ENCODE measurements around the gene KIAA0319L.

Gene KIAA0319L

GRCh38 chr1:35433714-35434113 lies 123.5 kb downstream of the KIAA0319L start:
- no peak for DNase-seq (ENCODE audit: low read depth)
- no peak overlapping the region for H3K4me3 ChIP-seq (ENCODE audit: low read length)
- TF ChIP-seq CTCF (conservative IDR thresholded peaks at IDR 0.05; ENCODE audit: low read length), result no peak

DNA sequence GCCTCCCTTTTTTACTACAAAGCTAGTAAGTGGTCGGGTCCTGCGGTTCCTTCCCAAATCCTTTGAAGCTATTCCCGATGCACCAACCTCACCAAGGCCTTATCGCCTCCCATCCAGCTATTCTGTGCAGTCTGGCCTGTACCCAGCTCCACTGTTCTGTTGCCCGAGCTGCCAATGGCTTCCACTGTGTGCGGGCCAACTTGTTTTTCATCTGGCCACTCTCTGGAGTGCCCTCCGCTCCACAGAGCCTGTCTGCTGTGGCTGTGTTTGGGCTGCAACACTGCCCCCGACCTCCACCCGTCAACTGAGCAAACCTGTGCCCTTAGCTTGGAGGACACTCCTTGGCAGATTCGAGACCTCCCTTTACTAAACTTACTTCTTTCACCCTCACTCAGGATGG lies 125.0 kb downstream of the KIAA0319L start:
- no peak for TF ChIP-seq CTCF (conservative IDR thresholded peaks at IDR 0.05; ENCODE audit: low read length)
- H3K4me3 ChIP-seq (ENCODE audit: low read length), result no peak overlapping the region
- DNase-seq (ENCODE audit: low read depth), result no peak

DNA sequence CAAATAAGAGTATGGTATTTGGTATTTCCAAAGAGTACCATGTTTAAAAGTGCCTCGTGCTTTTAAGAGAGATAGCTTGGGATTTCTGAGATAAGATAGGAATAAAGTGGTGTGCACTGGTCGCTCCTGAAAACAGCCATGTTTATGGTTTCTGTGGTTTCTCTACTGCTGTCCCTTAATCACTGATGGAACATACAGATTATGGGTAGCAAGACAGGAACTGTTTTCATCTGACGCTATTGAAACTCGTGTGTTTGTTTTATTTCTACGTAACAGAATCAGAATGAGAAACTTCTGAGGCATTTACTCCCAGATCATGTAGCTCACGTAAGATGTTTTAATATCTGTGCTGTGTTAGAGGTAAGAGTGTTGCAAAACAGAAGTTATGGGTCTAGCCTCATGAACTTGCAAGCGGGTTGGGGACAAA lies 126.0 kb downstream of the KIAA0319L start:
- no peak for DNase-seq (ENCODE audit: low read depth)
- H3K4me3 ChIP-seq (ENCODE audit: low read length), result no peak overlapping the region
- no peak for TF ChIP-seq CTCF (conservative IDR thresholded peaks at IDR 0.05; ENCODE audit: low read length)

DNA sequence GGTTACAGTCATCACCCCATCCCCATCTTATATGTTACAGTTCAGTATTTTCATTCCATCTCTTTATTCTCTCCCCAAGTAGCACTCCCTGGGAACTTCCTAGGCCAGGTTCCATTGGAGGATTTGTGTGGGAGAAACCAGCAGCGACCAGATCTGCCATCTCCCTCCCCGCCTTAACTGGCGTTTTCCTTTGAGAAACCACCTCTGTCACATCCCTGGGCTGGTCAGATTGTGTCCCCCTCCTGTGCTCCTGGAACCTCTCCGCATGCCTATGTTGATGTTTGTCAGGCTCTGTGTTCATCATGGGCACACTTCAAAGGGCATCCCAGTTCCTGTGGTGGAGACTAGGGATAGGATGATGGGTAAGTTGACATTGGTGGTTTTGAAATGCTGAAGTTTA lies 126.4 kb downstream of the KIAA0319L start:
- no peak for DNase-seq (ENCODE audit: low read depth)
- TF ChIP-seq CTCF (conservative IDR thresholded peaks at IDR 0.05; ENCODE audit: low read length), result no peak

DNA sequence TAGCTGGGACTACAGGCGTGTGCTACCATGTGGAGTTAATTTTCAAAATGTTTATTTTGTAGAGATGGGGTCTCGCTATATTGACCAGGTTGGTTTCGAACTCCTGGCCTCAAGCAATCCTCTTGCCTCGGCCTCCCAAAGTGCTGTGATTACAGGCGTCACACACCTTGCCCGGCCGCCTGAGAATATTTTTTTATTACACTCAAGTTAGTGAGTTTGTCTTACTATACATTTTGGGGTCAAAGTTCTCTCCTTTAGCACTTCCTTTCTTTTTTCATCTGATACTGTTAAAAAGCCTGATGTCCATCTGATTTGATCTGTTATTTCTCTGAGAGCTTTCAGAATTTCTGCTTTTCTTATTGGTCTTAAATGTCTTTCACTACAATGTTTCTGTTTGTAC lies 128.8 kb downstream of the KIAA0319L start:
- no peak for DNase-seq (ENCODE audit: low read depth)
- no peak for TF ChIP-seq CTCF (conservative IDR thresholded peaks at IDR 0.05; ENCODE audit: low read length)
- H3K4me3 ChIP-seq (ENCODE audit: low read length), result no peak overlapping the region

More for the DNA sequence above, 126.4 kb downstream of the KIAA0319L start:
- H3K4me3 ChIP-seq (ENCODE audit: low read length), result no peak overlapping the region

GRCh38 chr1:35426097-35426586 lies 131.1 kb downstream of the KIAA0319L start:
- no peak overlapping the region for H3K4me3 ChIP-seq (ENCODE audit: low read length)
- TF ChIP-seq CTCF (conservative IDR thresholded peaks at IDR 0.05; ENCODE audit: low read length), result no peak
- no peak for DNase-seq (ENCODE audit: low read depth)

GRCh38 chr1:35408925-35409324 lies 148.3 kb downstream of the KIAA0319L start:
- no peak for DNase-seq (ENCODE audit: low read depth)
- no peak overlapping the region for H3K4me3 ChIP-seq (ENCODE audit: low read length)
- no peak for TF ChIP-seq CTCF (conservative IDR thresholded peaks at IDR 0.05; ENCODE audit: low read length)
